Measurements from ENCODE around the gene MAGI2.
"Not testable (repeated sequence)": the region's sequence is repeated elsewhere in the genome, so short reads cannot be mapped to it uniquely, and the experiment has no call there.

MAGI2 gene

DNA sequence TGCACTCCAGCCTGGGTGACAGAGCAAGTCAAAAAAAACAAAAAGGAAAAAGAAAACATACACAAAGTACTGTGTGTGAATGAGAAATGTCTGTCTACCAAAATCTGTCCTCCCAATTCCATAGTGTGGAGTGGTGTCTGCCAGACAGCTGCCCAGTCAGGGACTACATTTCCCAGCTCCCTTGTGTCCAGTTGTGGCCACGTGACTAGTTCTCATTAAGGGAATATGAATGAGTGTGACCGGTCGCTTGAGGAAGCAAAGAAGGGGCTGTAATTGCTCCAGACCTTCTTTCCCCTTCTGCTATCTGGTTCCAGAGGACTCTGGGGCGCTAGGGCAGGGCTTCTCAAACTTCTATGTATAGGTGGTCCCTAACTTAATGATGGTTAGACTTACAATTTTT, 1450.8 kb downstream of the MAGI2 start:
- Histone ChIP-seq H3K27ac (no peak overlapping the region), H3K36me3 (no peaks in the 10 kb centered on the region), H3K27me3 (no peaks in the 10 kb centered on the region), H3K9me3 (no peaks in the 10 kb centered on the region), H3K4me1 (ENCODE audit: control insufficient read depth in 1 of 2, insufficient read depth in 1 of 2, low read depth in 1 of 2, low read length in 1 of 2) (no peaks in the 10 kb centered on the region), H3K4me3 (ENCODE audit: low read depth in 1 of 2, low read length in 1 of 2) (no peak overlapping the region)
- TF ChIP-seq, protein P1, sequence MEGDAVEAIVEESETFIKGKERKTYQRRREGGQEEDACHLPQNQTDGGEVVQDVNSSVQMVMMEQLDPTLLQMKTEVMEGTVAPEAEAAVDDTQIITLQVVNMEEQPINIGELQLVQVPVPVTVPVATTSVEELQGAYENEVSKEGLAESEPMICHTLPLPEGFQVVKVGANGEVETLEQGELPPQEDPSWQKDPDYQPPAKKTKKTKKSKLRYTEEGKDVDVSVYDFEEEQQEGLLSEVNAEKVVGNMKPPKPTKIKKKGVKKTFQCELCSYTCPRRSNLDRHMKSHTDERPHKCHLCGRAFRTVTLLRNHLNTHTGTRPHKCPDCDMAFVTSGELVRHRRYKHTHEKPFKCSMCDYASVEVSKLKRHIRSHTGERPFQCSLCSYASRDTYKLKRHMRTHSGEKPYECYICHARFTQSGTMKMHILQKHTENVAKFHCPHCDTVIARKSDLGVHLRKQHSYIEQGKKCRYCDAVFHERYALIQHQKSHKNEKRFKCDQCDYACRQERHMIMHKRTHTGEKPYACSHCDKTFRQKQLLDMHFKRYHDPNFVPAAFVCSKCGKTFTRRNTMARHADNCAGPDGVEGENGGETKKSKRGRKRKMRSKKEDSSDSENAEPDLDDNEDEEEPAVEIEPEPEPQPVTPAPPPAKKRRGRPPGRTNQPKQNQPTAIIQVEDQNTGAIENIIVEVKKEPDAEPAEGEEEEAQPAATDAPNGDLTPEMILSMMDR (IDR thresholded peaks at IDR 0.05) = no peak

GRCh38 chr7:78002021-78002420, 1451.4 kb downstream of the MAGI2 start:
- TF ChIP-seq, protein P1 (IDR thresholded peaks at IDR 0.05) = no peak
- H3K27ac ChIP-seq = no peak overlapping the region
- no peaks in the 10 kb centered on the region for H3K36me3 ChIP-seq
- no peaks in the 10 kb centered on the region for H3K27me3 ChIP-seq
- no peak overlapping the region for H3K4me3 ChIP-seq (ENCODE audit: low read depth in 1 of 2, low read length in 1 of 2)
- H3K9me3 ChIP-seq = no peaks in the 10 kb centered on the region
- no peaks in the 10 kb centered on the region for H3K4me1 ChIP-seq (ENCODE audit: control insufficient read depth in 1 of 2, insufficient read depth in 1 of 2, low read depth in 1 of 2, low read length in 1 of 2)

DNA sequence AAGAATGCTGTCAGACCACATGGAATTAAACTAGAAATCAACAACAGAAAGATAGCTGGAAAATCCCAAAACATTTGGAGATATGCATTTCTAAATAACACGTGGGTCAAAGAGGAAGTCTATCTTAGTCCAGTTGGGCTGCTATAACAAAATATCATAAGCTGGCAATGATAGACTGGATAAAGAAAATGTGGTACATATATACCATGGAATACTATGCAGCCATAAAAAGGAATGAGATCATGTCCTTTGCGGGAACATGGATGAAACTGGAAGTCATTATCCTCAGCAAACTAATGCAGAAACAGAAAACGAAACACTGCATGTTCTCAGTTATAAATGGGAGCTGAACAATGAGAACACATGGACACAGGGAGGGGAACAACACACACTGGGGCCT, 1454.3 kb downstream of the MAGI2 start:
- H3K27me3 ChIP-seq = not testable (repeated sequence)

DNA sequence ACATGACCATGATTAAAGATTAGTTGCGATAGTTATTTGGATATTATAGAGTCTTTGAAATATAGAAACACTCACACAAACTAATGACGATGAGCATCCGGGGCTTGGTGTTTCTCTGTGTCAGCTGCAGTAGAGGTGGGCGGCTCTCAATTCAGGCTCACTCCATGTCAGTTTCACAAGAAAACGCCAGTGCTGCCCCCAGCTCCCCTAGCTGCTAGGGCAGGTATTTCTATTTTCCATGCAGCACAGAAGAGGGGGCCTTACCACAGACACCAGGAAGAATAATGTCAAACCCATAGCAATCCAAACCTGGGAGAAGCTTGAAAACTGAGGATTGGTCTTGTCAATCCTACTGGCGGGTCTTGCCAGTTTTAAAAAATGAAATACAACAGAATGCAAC, 1457.8 kb downstream of the MAGI2 start:
- Histone ChIP-seq H3K27ac (no peak overlapping the region), H3K27me3 (no peaks in the 10 kb centered on the region), H3K4me1 (ENCODE audit: control insufficient read depth in 1 of 2, insufficient read depth in 1 of 2, low read depth in 1 of 2, low read length in 1 of 2) (no peaks in the 10 kb centered on the region), H3K4me3 (ENCODE audit: low read depth in 1 of 2, low read length in 1 of 2) (no peak overlapping the region), H3K9me3 (no peaks in the 10 kb centered on the region), H3K36me3 (no peaks in the 10 kb centered on the region)
- TF ChIP-seq, protein P1 (IDR thresholded peaks at IDR 0.05) = no peak

More for the DNA sequence above, 1454.3 kb downstream of the MAGI2 start:
- H3K9me3 ChIP-seq; H3K27ac ChIP-seq; H3K4me1 ChIP-seq (ENCODE audit: control insufficient read depth in 1 of 2, insufficient read depth in 1 of 2, low read depth in 1 of 2, low read length in 1 of 2); H3K36me3 ChIP-seq; H3K4me3 ChIP-seq (ENCODE audit: low read depth in 1 of 2, low read length in 1 of 2): not testable (repeated sequence)

- Histone ChIP-seq H3K4me1 (ENCODE audit: control insufficient read depth in 1 of 2, insufficient read depth in 1 of 2, low read depth in 1 of 2, low read length in 1 of 2) (no peaks in the 10 kb centered on the region), H3K4me3 (ENCODE audit: low read depth in 1 of 2, low read length in 1 of 2) (no peak overlapping the region), H3K9me3 (no peaks in the 10 kb centered on the region), H3K27ac (no peak overlapping the region), H3K27me3 (no peaks in the 10 kb centered on the region), H3K36me3 (no peaks in the 10 kb centered on the region)
- TF ChIP-seq, protein P1 (IDR thresholded peaks at IDR 0.05) = no peak
These were observed 1459.6 kb downstream of the MAGI2 start for GRCh38 chr7:77993838-77994237.

DNA sequence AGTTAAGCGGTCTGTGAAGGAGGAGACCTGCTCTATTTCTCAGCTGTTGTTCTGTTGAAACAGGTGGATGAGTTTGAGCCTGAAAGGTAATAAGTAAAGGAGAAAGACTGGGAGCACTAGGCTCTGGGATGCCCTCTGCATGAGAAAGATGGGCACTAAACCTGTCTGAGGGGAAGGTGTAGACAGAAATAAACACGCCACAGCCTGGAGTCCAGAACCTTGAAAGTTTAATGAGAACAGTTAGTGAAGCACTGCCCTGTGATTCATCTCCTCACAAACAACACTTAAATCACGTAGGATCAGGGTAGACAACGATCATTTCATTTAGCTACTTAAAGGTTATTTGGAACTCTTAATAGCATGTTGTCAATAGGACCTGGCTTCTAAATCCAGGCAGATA, 1461.8 kb downstream of the MAGI2 start:
- H3K4me3 ChIP-seq (ENCODE audit: low read depth in 1 of 2, low read length in 1 of 2) = no peak overlapping the region
- H3K27me3 ChIP-seq = no peaks in the 10 kb centered on the region
- H3K36me3 ChIP-seq = no peaks in the 10 kb centered on the region
- H3K27ac ChIP-seq = no peak overlapping the region
- H3K4me1 ChIP-seq (ENCODE audit: control insufficient read depth in 1 of 2, insufficient read depth in 1 of 2, low read depth in 1 of 2, low read length in 1 of 2) = no peaks in the 10 kb centered on the region
- TF ChIP-seq, protein P1 (IDR thresholded peaks at IDR 0.05) = no peak
- H3K9me3 ChIP-seq = no peaks in the 10 kb centered on the region

Measured in neutrophil (primary cell).